Uterus (tissue), 2 donors: ENCODE results near the gene UBA52.
"Not testable (repeated sequence)": the region's sequence is repeated elsewhere in the genome, so short reads cannot be mapped to it uniquely, and the experiment has no call there.

ENCODE experiments used
- POLR2A ChIP-seq, 2 donors: fragments of 450-650 bp; IDR thresholded peaks; one replicate each; pipeline ENCODE4 v1.6.1; 2016; ENCODE audit warnings: antibody characterized with exemption in 2 of 2, mild to moderate bottlenecking in 1 of 2, moderate library complexity in 1 of 2
- TF ChIP-seq, protein P1 (sequence below), 4 experiments: fragments of 200-600 bp in 2 of 4; fragments of 450-650 bp in 2 of 4; sonication (generic) in 2 of 4; IDR thresholded peaks; one replicate each; pipeline ENCODE4 v1.5.1; 2016 to 2019; ENCODE audit warnings: antibody characterized with exemption in 4 of 4, mild to moderate bottlenecking in 2 of 4, moderate library complexity in 1 of 4

DNA sequence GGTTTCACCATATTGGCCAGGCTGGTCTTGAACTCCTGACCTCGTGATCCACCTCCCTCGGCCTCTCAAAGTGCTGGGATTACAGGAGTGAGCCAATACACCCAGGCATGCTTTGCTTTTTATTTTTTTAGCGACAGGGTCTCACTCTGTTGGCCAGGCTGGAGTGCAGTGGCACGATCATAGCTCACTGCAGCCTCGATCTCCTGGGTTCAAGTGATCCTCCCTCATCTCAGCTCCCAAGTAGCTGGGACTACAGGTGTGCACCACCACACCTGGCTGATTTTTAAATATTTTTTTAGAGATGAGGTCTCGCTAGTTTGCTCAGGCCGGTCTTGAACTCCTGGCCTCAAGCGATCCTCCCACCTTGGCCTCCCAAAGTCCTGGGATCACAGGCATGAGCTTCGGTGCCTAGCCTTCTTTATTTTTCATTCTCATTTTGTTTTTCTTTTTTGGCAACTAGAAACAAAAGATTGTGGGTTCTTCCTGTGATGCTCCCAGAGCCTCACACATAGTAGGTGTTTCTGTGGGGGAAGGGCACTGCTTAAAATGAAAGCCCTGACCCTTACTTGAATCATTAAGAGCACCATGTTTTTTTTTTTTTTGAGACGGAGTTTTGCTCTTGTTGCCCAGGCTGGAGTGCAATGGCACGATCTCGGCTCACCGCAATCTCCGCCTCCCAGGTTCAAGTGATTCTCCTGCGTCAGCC, 29.2 kb downstream of the UBA52 start:
- TF ChIP-seq, protein P1, sequence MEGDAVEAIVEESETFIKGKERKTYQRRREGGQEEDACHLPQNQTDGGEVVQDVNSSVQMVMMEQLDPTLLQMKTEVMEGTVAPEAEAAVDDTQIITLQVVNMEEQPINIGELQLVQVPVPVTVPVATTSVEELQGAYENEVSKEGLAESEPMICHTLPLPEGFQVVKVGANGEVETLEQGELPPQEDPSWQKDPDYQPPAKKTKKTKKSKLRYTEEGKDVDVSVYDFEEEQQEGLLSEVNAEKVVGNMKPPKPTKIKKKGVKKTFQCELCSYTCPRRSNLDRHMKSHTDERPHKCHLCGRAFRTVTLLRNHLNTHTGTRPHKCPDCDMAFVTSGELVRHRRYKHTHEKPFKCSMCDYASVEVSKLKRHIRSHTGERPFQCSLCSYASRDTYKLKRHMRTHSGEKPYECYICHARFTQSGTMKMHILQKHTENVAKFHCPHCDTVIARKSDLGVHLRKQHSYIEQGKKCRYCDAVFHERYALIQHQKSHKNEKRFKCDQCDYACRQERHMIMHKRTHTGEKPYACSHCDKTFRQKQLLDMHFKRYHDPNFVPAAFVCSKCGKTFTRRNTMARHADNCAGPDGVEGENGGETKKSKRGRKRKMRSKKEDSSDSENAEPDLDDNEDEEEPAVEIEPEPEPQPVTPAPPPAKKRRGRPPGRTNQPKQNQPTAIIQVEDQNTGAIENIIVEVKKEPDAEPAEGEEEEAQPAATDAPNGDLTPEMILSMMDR (IDR thresholded peaks at IDR 0.05): not testable (repeated sequence)
- TF ChIP-seq POLR2A (IDR thresholded peaks at IDR 0.05): not testable (repeated sequence)
